Activated CD4-positive, alpha-beta T cell treated with anti-CD3 and anti-CD28 coated beads for 24 hours (primary cell): ENCODE results near the gene RANGRF.

Experiments used
- DNase-seq, 2 donors: peaks; one replicate each; pipeline ENCODE4 v3.0.0-alpha.2; 2020; ENCODE audit warnings: low read depth in 2 of 2

RANGRF gene

DNA sequence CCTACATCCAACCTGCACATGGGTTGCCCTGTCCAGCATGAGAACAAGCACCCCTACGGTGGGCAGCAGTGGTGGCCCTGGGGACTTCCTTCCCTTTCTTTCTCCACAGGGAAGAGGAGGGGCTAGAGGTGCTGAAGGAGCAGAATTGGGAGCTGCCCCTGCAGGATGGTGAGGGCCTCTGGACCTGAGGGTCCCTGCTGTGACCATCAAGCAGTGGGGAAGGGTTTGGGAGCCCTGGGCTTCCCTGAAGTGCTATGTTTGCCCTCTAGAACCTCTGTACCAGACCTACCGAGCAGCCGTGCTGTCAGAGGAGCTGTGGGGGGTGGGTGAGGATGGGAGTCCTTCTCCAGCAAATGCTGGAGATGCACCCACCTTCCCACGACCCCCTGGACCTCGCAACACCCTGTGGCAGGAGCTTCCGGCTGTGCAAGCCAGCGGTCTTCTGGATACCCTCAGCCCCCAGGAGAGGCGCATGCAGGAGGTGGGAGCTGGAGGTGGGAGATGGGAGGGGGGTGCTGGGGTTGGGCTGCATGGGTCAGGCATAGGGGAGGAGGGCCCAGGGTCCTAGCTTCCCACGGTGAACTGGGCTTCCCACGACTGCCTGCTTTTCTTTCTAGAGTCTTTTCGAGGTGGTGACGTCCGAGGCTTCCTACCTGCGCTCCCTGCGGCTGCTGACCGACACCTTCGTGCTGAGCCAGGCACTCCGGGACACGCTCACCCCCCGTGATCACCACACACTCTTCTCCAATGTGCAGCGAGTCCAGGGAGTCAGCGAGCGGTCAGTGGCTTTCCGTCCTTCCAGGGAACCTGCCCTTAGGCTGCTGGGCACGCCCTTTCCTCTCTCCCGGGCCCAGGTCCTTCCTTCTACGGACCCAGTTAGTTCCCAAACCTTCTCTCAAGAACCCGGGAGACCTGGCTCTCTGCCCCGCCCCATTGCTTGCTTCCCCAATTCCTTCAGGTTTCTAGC lies 26.6 kb downstream of the RANGRF start:
- DNase-seq = no peak

DNA sequence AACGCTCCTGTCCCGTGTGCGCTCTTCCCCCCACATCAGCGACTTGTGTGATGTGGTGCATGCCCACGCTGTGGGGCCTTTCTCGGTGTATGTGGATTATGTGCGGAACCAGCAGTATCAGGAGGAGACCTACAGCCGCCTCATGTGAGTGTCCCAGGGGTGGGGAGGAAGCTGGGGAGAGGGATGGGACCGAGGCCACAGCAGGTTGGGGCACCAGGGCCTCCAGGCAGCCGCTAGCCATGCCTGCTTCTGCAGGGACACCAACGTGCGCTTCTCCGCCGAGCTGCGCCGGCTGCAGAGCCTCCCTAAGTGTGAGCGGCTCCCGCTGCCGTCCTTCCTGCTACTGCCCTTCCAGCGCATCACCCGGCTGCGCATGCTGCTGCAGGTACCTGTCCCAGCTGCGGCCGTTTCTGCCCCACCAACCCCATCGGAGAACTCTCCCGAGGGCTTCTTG lies 27.3 kb downstream of the RANGRF start:
- DNase-seq = no peak

DNA sequence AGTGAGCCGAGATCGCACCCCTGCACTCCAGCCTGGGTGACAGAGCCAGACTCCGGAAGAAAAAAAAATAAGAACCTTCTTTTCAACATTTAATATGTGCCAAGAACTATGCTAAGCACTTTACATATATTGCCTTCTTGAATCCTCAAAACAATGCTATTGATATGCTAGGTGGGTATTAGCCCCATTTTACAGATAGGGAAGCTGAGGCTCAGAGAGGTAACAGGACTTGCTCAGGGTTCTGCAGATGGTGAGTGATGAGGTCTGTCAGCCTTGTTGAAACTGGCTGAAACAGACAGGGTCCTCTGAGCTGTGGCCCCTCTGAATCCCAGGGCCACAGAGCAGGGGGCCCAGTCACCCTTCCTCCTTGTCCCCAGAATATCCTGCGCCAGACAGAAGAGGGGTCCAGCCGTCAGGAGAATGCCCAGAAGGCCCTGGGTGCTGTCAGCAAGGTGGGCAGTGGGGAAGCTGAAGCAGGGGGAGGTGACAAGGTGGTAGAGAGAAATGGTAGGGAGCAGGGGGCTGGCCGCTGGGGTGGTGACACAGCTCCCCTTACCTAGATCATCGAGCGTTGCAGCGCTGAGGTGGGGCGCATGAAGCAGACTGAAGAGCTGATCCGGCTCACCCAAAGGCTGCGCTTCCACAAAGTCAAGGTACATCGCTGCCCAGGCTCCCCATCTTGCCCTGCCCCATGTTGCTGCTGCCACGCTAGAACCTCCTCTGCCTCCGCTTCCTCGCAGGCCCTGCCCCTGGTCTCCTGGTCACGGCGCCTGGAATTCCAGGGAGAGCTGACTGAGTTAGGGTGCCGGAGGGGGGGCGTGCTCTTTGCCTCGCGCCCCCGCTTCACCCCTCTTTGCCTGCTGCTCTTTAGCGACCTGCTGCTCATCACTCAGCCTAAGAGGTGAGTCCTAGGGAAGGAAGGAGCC lies 29.8 kb downstream of the RANGRF start:
- DNase-seq = no peak

DNA sequence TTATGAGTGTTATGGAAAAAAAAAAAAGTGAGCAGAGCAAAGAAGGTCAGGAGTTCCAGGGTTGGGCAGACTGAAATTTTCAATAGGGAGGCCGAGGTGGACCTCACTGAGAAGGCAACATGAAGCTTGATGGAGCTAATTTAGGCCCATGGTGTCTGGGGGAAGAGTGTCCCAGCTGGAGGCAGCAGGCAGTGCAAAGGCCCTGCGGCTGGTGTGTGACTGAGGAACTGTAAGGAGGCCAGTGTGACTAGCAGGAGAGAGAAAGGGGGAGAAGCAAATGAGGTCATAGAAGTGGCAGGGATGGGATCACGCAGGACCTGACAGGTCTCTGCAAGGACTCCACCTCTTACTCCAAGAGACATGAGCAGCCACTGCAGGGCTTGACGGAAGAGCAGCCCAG lies 31.8 kb downstream of the RANGRF start:
- no peak for DNase-seq

DNA sequence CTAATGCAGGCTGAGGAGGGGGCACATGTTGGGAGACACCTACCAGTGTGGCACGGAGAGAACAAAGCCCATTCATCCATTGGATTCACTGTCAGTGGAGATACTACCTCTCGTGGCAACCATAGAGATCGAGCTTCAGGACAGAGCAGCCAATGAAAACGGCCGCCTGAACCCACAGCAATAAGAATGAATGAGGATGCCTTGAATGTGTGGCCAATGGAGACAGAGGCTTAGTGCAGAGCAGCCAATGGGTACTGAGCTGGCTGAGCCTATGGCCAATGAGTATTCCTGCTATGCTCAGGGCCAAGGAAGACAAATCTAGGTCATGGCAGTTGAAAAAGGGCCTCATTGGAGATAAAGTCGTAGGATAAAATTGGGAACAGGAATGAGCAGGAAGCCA lies 32.5 kb downstream of the RANGRF start:
- DNase-seq = no peak

DNA sequence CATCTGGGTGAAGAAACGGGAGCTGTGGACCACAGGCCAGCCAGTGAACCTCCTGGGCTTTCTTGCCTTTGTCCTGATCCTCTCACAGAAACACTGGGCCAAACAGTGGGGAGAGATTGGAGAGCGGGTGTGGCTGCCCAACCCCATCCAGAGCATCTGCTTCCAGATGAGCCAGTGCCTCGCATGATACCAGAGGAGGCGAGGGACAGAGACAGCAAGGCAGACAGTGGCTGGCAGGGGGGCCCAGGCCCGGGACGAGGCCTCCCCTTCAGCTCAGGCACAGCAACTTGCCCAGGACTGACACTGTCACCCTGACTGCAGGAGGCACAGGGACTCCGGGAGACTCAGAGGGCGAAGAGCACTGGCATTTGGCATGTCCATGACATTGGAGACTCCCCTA lies 33.6 kb downstream of the RANGRF start:
- DNase-seq = no peak

DNA sequence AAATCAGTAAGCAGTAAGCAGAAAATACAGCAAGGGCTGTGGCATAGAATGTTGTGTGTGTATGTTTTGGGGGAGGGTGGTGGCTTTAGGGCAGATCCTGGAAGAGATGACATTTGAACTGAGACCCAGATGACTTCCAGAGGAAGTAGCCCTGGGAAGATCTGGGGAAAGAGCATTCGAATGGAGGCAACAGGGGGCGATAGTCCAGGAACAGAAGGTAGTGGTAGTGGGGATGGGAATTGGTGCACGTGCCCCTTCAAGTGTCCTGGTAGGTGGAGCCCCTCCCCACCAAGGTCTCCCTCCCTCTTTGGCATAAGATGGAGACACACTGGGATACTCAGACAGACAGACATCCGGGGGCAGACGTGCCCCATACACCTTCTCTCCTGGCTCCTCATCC lies 35.7 kb downstream of the RANGRF start:
- DNase-seq = no peak

DNA sequence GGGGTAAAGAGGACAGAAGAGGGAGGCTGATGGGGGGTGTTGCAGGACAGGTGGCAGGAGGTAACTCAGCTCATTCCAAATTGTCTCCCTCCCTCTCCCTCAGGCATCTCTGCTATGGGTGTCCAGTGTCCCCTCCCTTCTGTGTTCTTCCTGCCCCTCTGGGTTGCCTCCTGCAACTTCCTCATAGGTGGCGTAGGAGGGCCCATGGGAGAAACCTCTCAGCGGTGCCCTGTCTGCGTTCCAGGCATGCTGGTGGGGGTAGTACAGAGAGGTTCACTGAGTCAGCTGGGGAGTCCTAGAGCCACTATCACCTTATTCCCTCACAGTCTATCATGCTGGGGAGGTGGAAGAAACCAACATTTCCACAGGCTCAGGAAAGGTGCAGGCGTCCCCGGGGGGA lies 36.5 kb downstream of the RANGRF start:
- no peak for DNase-seq

DNA sequence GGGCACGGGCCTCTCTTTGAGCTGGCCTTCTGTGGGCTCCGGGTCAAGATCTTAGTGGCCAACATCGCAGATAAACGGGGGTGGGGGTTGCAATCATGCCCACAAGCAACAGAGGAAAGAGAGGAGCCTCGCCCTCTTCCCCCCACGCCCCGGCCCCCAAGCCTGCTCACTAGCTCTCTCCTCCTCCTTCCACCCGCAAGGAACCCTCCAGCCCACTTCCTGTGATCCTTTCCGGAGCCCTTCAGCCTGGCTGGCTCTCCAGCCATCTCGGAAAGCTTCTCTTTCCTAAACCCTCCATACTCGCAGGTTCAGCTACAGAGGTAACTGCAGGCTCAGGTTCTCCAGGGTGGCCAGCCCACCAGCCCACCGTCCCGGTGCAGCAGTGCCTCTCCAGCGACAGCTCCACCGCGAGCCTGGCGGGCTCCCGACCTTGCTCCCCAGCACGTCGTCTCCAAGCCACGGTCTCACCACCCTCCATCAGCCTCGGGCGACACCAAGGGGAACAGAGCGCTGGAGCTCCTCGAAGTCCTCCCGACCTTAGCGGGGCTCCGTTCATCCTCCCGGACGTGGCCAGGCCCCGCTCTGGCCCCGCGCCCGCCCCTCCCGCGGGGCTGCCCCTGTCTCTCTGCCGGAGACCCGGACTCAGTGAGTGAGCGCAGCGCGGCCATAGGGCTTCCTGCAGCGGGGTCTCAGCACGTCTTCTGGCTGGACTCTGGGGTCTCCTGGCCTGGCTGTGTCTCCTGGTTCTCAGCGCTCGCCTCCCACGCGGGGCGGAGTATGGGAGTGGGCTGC lies 38.2 kb downstream of the RANGRF start:
- DNase-seq = peak in 1 of 2 donors; percentile 20

DNA sequence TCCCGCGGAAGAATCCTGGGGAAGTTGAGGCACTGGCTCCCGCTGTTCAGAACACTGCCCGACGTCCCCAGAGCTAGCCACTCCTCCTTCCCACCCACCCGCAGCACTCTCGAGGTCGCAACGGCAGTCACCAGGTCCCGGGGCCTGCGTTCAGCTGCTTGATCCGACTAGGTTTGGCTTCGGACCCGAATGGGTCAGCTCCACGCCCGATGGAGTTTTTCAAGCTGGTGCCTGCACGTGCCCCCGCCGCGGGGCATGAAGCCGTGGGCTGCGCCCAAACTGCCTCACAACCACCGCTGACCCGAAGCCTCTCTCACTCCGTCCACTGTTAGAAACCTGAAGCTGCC lies 38.8 kb downstream of the RANGRF start:
- peak in 1 of 2 donors; percentile 1 for DNase-seq

DNA sequence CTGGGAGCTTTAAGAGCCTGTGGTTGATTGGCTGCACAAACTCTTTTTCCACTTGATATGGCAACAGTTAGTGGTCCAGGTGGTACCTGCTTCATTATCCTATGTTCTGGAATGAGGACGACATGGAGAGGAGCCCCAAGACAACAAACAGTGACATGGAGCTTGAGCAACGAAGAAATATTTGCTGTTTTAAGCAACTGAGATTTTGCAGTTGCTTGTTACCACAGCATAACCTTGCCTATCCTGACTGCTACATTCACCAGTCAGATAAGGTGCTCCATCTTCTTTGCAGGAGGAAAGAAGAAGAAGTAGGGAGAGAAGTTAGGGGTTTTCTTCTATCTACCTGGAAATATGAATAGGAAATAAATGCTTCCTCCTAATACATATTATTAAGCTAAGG lies 43.7 kb downstream of the RANGRF start:
- no peak for DNase-seq

DNA sequence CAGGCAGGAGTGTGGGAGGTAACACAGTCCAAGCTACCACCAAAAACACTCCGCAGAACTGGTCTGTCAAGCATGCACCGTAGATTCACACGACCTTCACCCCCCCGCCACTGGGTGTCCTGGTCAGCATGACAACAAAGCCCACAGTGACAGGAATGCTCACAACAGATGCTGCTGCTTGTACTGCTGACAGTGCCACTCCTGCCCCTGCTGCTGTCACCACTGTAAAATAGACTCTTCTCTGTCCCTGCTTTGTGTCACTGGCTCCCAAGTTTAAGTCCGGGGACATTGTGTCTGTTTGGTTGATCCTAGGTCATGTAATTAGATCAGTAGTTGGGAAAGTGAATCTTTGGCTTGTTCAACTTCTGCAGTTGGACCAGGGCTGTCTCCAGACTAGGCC lies 44.2 kb downstream of the RANGRF start:
- DNase-seq = no peak

DNA sequence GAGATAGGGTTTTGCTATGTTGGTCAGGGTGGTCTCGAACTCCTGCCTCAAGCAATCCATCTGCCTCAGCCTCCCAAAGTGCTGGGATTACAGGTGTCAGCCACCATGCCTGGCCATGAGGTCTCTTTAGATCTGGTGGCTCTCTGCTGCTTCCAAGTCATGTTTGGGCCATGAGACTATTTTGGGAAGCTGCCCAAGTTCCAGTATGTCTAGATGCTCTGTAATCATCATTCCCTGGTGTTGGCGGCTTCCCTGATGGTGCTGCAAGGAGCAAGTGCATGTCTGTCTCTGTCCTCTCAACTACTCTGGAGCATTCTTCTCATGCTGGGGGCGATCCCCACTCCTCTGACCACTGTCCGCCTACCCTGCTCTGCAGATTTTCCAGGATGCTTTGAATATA lies 44.8 kb downstream of the RANGRF start:
- no peak for DNase-seq

DNA sequence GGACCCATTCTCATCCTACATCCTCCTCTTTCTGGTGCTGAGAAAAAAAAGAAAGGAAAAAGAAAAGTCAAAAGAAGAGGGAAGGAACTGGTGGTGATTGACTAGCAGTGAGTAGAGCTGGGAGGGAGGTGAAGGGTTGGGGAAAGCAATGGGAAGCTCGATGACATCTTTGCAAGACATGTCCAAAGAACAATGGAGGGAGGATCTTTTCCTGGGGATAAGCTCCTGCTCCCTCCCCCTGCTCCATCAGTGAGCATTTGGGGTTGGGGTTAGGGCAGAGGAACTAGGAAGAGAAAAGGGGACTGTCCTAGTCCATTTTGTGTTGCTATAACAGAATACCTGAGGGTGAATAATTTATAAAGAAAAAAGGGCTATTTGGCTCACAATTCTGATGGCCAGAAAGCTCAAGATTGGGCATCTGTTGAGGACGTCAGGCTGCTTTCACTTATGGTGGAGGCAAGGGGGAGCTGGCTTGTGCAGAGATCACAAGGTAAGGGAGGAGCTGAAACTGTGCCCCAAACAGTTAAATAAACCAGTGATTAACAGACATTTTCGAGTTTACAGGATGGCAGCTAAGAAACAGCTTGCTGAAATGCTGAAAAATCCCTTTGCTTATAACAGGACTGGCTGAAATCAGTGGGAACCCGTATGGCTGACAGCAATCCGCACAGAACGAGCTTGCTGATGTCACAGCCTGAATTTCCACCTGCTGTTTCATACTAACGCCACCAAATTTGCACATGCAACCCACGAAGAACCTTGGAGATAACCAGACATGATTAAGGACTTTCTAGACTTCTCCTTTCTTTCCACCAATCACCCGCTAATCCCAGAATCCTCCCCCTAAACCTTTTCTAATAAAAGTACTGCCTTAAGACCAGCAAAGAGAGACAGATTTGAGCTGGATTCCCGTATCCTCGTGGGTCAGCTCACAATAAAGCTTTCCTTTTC lies 49.6 kb downstream of the RANGRF start:
- DNase-seq = no peak

DNA sequence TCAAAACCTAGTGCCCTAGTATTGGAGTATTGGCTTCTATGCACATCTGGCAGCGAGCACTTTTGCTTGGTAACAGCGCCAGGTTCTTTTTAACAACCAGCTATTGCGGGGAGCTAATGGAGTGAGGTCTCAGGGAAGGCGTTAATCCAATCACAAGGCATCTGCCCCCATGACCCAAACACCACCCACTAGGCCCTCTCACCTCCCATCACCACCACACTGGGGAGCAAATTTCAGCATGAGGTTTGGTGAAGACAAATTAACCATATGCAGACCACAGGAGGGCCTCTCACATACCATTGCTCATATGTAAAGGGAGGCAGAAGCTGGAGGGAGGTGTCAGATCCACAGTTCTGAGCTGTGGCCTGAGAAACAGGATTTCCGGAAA lies 50.3 kb downstream of the RANGRF start:
- no peak for DNase-seq

DNA sequence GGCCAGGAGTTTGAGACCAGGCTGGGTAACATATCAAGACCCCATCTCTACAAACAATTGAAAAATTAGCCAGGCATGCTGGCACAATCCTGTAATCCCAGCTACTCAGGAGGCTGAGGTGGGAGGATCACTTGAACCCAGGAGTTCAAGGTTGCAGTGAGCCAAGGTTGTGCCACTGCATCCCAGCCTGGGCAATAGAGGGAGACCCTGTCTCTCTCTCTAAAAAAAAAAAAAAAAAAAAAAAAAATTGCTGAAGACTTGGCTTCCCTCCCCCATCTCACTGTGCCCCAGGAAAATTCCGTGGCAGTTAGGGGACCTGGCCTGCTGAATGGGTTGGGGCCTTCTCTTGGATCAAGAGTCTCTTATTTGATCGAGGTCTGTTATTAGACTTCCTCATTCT lies 51.1 kb downstream of the RANGRF start, which contains the start of gene ODF4:
TSS of gene ODF4 (plus strand) at position 301 of the 400 bp plus-strand sequence. CDS start 212 bp downstream, outside the sequence.
- no peak for DNase-seq
